Esophagus squamous epithelium (tissue), 4 donors: ENCODE measurements around the gene DACT2.
"Not testable (repeated sequence)": the region's sequence is repeated elsewhere in the genome, so short reads cannot be mapped to it uniquely, and the experiment has no call there.

ENCODE experiments used
- POLR2A ChIP-seq, 4 donors: fragments of 450-650 bp; IDR thresholded peaks; one replicate each; pipeline ENCODE4 v1.6.1; 2017; ENCODE audit warnings: antibody characterized with exemption in 4 of 4, mild to moderate bottlenecking in 4 of 4, moderate library complexity in 3 of 4
- TF ChIP-seq, protein P1 (sequence below), 6 experiments: fragments of 450-650 bp in 4 of 6; fragments of 200-600 bp in 2 of 6; sonication (generic) in 2 of 6; IDR thresholded peaks; one replicate each; pipeline ENCODE4 v1.5.1; 2016 to 2019; ENCODE audit warnings: antibody characterized with exemption in 6 of 6, mild to moderate bottlenecking in 4 of 6, moderate library complexity in 4 of 6

DNA sequence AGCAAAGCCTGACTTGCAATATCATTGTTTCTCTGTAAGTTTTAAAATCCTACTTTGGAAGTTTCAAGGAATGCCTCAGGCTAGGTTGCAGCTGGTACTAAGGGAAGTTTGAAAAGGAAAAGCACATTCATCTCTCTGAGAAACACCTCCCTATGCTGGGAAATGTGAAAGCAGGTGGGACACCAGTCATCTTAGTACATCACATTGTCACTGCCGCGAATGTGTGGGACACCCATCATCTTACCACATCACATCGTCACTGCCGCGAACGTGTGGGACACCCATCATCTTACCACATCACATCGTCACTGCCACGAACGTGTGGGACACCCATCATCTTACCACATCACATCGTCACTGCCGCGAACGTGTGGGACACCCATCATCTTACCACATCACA lies 38.3 kb downstream of the DACT2 start:
- TF ChIP-seq POLR2A (IDR thresholded peaks at IDR 0.05) = not testable (repeated sequence)
- TF ChIP-seq, protein P1, sequence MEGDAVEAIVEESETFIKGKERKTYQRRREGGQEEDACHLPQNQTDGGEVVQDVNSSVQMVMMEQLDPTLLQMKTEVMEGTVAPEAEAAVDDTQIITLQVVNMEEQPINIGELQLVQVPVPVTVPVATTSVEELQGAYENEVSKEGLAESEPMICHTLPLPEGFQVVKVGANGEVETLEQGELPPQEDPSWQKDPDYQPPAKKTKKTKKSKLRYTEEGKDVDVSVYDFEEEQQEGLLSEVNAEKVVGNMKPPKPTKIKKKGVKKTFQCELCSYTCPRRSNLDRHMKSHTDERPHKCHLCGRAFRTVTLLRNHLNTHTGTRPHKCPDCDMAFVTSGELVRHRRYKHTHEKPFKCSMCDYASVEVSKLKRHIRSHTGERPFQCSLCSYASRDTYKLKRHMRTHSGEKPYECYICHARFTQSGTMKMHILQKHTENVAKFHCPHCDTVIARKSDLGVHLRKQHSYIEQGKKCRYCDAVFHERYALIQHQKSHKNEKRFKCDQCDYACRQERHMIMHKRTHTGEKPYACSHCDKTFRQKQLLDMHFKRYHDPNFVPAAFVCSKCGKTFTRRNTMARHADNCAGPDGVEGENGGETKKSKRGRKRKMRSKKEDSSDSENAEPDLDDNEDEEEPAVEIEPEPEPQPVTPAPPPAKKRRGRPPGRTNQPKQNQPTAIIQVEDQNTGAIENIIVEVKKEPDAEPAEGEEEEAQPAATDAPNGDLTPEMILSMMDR (IDR thresholded peaks at IDR 0.05) = not testable (repeated sequence)
